ENCODE results near the gene PEX6.

Gene PEX6

DNA sequence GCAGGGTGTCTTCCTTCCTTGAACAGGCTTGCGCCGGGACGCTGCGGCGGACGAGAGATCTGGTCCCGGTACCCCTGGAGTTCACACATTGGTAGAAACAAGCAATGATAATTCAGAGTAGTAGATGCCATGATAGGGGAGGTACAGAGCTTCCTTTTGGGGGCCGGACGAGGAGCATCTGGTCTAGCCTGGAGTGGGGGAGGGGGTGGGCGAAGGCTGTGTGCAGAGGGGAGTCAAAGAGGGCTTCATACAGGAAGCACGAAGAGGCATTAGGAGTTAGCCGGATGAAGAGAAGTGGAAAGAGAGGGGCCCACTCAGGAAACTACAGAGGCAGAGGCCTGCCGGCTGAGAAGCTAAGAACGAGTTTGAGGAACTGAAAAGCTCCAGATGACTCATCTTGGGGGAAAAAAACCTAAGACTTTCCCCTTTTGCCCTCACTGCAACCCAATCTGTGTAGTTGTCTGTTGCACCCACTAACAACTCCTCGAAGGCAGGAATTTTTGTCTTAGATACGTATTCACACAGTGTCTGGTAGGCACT is 49.1 kb downstream of the PEX6 start:
- DNase-seq = peak; percentile 78

DNA sequence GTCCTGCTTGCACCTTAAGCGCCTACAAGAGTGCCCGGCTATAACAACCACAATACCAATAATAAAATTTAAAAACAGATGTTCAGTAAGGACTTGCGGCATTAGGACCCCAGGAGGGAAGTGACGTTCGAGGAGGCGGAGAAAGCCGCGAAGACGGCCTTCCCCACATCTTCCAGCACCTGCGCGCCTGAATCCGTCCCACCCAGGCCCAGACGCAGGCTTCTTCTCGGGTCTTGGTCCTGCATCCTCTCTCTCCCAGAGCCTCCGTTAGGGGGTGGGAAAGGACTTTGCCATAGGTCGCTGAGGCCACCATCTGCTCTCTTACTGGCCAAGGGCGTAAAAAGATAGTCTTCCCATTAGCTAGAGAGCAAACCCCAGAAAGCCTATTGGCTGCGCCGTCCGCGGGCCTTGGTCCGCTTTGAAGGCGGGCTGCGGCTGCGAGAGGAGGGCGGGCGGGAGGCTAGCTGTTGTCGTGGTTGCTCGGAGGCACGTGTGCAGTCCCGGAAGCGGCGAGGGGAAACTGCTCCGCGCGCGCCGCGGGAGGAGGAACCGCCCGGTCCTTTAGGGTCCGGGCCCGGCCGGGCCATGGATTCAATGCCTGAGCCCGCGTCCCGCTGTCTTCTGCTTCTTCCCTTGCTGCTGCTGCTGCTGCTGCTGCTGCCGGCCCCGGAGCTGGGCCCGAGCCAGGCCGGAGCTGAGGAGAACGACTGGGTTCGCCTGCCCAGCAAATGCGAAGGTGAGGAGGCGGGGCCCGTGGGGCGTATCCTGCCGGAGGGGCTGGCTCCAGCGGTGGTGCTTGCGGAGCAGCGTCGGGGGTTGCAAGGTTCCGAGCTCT is 49.8 kb downstream of the PEX6 start, which contains the start of gene CNPY3:
CNPY3 (plus strand) TSS at position 495 of the 835 bp plus-strand sequence; CDS start at position 586, 91 bp downstream.
- DNase-seq = peak; percentile 98

DNA sequence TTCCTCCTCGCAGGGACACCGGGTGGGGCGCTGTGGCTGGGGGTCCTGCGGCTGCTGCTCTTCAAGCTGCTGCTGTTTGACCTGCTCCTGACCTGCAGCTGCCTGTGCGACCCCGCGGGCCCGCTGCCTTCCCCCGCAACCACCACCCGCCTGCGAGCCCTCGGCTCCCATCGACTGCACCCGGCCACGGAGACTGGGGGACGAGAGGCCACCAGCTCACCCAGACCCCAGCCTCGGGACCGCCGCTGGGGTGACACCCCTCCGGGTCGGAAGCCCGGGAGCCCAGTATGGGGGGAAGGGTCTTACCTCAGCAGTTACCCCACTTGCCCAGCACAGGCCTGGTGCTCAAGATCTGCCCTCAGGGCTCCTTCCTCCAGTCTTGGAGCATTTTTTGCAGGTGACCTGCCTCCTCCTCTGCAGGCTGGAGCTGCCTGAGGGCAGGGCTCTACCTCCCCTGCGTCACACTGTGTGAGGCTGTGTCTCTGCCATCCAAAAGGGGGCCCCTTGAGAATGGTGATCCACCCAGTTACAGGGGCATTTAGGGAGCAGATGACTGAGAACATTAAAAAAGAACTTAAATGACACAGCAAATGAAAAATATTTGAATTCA is 53.6 kb downstream of the PEX6 start:
- no peak for DNase-seq

DNA sequence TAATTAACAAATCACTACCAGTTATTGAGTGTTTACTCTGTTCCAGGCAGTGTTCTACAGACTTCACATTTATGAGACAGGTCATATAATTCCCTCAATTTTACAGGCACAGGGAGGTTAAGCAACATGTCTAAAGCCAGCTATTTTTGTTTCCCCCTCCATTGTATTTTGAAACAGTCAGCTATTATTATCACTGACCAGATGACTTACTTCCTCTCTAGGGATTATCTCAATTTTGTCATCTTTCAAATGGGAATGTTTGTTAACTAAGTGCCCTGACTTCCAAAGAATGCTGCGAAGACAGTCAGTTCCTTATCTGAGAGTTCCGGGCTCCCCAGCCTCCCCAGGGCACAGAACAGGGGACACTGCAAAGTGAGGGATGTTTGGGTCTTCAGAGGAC is 55.3 kb downstream of the PEX6 start:
- no peak for DNase-seq

DNA sequence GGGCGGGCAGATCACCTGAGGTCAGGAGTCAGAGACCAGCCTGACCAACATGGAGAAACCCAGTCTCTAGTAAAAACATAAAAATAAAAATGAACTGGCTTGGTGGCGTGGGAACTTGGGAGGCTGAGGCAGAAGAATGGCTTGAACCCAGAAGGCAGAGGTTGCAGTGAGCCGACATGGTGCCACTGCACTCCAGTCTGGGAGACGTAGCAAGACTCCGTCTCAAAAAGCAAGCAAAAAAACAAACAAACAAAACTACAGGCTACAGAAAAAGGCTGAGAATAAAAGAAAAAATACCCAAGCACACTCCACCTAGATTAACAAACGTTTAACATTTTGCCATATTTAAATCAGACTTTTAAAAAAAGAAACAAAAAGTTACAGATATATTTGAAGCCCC is 57.2 kb downstream of the PEX6 start:
- no peak for DNase-seq

DNA sequence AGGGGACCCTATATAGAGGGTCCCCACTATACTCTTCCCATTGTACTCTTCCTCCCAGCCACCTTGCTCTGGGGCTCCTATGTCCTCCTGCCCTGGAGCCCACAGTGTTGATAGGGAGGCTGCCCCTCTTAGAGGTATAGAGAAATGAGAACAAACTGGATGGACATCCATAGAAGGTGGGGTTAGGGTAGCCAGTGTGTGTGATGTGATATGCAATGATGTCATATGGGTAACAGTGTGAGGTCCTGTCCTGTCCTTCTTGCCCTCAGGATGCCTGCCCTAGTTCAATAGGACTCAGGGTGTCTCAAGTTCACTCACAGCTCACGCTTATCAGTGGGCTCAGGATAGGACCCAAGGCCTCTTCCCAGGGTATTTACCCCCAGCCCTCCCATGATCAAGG is 62.7 kb downstream of the PEX6 start:
- no peak for DNase-seq

DNA sequence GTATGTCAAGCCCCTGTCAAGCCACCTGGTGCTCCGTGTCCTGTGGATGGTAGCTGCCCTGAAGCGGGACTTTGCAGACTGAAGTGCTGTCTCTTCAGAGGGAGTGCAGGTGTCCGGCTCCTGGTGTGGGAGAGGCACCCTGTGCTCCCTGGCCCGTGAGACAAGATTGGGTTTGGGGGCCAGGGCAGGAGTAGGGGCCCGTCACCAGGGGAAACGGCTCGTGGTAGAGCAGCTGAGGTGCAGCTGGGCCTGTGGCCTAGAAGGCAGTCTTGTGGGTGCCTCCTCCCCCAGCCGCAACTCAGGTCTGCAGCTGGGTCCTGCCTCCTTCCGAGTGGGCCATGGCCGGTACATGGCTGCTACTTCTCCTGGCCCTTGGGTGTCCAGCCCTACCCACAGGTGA is 63.2 kb downstream of the PEX6 start, which contains the start of gene PTCRA:
PTCRA (plus strand) TSS at position 322 of the 400 bp plus-strand sequence; CDS start at position 339, 17 bp downstream.
- no peak for DNase-seq

DNA sequence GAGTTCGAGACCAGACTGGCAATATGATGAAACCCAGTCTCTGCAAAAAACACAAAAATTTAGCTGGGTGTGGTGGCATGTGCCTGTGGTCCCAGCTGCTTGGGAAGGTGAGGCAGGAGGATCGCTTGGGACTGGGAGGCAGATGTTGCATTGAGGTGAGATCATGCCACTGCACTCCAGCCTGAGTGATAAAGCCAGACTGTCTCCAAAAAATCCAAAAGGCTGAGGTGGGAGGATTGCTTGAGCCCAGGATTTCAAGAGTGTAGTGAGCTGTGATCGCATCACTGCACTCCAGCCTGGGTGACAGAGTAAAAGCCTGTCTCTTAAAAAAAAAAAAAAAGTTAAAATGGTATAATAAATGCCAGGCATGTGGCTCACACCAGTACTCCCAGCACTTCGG is 64.4 kb downstream of the PEX6 start:
- DNase-seq = no peak
